Measurements from ENCODE around the gene SMCO4. TPM values are rescaled to one million over a fixed set of nuclear protein-coding genes. Genes with fewer than 3 reads are reported as not detected.

The SMCO4 gene
- total and polyA plus RNA-seq, 2 of the 8 experiments (the other 6 are each of a cell fraction or from before 2014, with no cell fraction given): 33.2 to 53.9 TPM

DNA sequence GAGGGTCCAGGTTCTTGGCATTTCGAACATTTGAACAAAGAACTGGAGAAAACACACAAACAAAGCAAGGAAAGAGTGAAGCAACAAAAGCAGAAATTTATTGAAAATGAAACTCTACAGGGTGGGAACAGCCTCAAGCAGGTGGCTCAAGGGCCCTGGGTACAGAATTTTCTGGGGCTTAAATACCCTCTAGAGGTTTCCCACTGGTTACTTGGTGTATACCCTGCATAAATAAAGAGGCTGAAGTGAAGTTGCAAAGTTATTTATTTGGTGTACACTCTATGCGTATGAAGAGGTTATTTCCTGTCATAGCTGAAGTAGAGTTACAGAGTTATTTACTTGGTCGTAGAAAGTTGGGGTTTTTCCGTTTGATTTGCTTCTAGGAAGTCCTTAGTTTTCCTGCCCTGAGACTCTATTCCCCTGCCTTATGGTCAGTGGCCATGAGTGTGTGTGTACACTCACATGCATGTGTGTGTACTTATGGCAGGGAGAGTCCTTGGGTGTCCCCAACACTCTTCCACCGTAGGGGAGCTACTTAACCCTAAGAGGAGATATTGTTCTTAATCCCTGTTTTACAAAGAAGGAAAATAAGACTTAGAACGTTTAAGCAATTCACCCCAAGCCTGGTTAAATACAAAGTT is 5.6 kb upstream of the SMCO4 start:
- Histone ChIP-seq H2AFZ (ENCODE audit: low read length) (no peak overlapping the region), H3K79me1 (ENCODE audit: low read depth, low read length) (no peaks in the 10 kb centered on the region), H2BK5ac (ENCODE audit: low read depth, low read length) (no peak overlapping the region), H3K9me3 (ENCODE audit: insufficient read depth in 2 of 2, low read depth in 1 of 2, low read length in 1 of 2) (no peaks in the 10 kb centered on the region), H3K56ac (replicated peaks; ENCODE audit: insufficient read length, low read depth, low read length) (no peak overlapping the region), H3K27ac (ENCODE audit: low read depth, low read length) (no peak overlapping the region), H4K5ac (ENCODE audit: insufficient read length, low read depth, low read length) (no peak overlapping the region), H4K8ac (ENCODE audit: extremely low read depth, insufficient read depth, low read length) (no peak overlapping the region), H3K27me3 (replicated peaks in 1 of 4; ENCODE audit: control insufficient read depth in 3 of 4, extremely low read depth in 1 of 4, insufficient read depth in 3 of 4, low read length in 3 of 4) (no peaks in the 10 kb centered on the region), H2BK120ac (replicated peaks; ENCODE audit: low read depth, low read length) (no peak overlapping the region), H2AK5ac (ENCODE audit: low read depth, low read length) (no peak overlapping the region), H3K9ac (replicated peaks in 1 of 4; ENCODE audit: extremely low read depth in 1 of 4, low read depth in 3 of 4, low read length in 3 of 4) (no peak overlapping the region), H3K36me3 (ENCODE audit: control insufficient read depth in 2 of 4, insufficient read depth in 4 of 4, low read length in 3 of 4) (no peaks in the 10 kb centered on the region), H3K4me2 (ENCODE audit: insufficient read depth in 1 of 2, low read depth in 2 of 2, low read length in 2 of 2) (no peak overlapping the region), H3K23me2 (ENCODE audit: low read depth, low read length) (peaks cover 2% of the 10 kb centered on the region; the same call in 1 of the 2 replicates), H4K91ac (replicated peaks; ENCODE audit: insufficient read length, low read length) (no peak overlapping the region), H3K4me1 (replicated peaks in 1 of 4; ENCODE audit: control insufficient read depth in 3 of 4, insufficient read depth in 4 of 4, low read length in 3 of 4) (peaks cover under 1 to 5% (median 4%) of the 10 kb centered on the region in 4 experiments; a peak in 4 of 7 replicates), H3K4ac (replicated peaks; ENCODE audit: insufficient read length, low read depth, low read length) (no peak overlapping the region), H3K79me2 (ENCODE audit: control insufficient read depth in 1 of 2, insufficient read depth in 2 of 2, low read length in 2 of 2) (no peaks in the 10 kb centered on the region), H3K14ac (ENCODE audit: insufficient read length) (no peak overlapping the region), H3K23ac (ENCODE audit: insufficient read length) (no peak overlapping the region), H3K18ac (ENCODE audit: extremely low read depth, low read length) (no peak overlapping the region), H2BK20ac (ENCODE audit: low read length) (no peak overlapping the region), H2BK12ac (ENCODE audit: low read depth, low read length) (no peak overlapping the region), H4K20me1 (replicated peaks in 1 of 2; ENCODE audit: control insufficient read depth in 1 of 2, insufficient read depth in 2 of 2, low read length in 2 of 2) (no peaks in the 10 kb centered on the region), H2BK15ac (ENCODE audit: low read length) (no peak overlapping the region), H3K4me3 (ENCODE audit: extremely low read depth in 1 of 4, insufficient read depth in 2 of 4, low read depth in 3 of 4, low read length in 4 of 4) (no peak overlapping the region)
- DNase-seq (ENCODE audit: low read depth in 1 of 2, low spot score in 2 of 2) (no peak), FAIRE-seq (no peak)
- POLR2A ChIA-PET (ENCODE audit: partially characterized antibody): no interaction called here
- TF ChIP-seq TCF12 (IDR thresholded peaks at IDR 0.05; ENCODE audit: low read depth, low read length): no peak
- CTCF ChIA-PET (ENCODE audit: partially characterized antibody): interaction anchor here (0.6 to 1.9 kb wide), 3 partner anchors 65 to 314 kb away, joined by 3 to 8 read pairs (median 3); no protein-coding TSS in a partner anchor
- WGBS, 2 experiments (ENCODE audit: extremely low coverage in 1 of 2, insufficient coverage in 1 of 2, insufficient read length in 1 of 2, insufficient replicate concordance in 2 of 2, low coverage in 1 of 2, low lambda C conversion rate in 2 of 2, missing lambda C conversion rate in 1 of 2): 86% methylated on average over 6 of the region's 6 CpGs; no CpG with 5 or more reads in 1 of the 2 experiments
